Tibial nerve (tissue), 4 donors: Measurements from ENCODE around the gene OTUD6A.

ENCODE experiments used
- EP300 ChIP-seq, 2 donors: sonication (generic); formaldehyde crosslinking; IDR thresholded peaks; one replicate each; pipeline ENCODE4 v1.6.1; 2017; ENCODE audit warnings: antibody characterized with exemption in 2 of 2, mild to moderate bottlenecking in 1 of 2
- POLR2A ChIP-seq, 2 donors: fragments of 450-650 bp; IDR thresholded peaks; one replicate each; pipeline ENCODE4 v1.6.1; 2017; ENCODE audit warnings: antibody characterized with exemption in 2 of 2, mild to moderate bottlenecking in 2 of 2, moderate library complexity in 2 of 2
- TF ChIP-seq, protein P1 (sequence below), 5 experiments: fragments of 200-600 bp in 3 of 5; fragments of 450-650 bp in 2 of 5; sonication (generic) in 3 of 5; IDR thresholded peaks; one replicate each; pipeline ENCODE4 v1.5.1; 2016 to 2019; ENCODE audit warnings: antibody characterized with exemption in 5 of 5, mild to moderate bottlenecking in 3 of 5, moderate library complexity in 2 of 5

- TF ChIP-seq, protein P1, sequence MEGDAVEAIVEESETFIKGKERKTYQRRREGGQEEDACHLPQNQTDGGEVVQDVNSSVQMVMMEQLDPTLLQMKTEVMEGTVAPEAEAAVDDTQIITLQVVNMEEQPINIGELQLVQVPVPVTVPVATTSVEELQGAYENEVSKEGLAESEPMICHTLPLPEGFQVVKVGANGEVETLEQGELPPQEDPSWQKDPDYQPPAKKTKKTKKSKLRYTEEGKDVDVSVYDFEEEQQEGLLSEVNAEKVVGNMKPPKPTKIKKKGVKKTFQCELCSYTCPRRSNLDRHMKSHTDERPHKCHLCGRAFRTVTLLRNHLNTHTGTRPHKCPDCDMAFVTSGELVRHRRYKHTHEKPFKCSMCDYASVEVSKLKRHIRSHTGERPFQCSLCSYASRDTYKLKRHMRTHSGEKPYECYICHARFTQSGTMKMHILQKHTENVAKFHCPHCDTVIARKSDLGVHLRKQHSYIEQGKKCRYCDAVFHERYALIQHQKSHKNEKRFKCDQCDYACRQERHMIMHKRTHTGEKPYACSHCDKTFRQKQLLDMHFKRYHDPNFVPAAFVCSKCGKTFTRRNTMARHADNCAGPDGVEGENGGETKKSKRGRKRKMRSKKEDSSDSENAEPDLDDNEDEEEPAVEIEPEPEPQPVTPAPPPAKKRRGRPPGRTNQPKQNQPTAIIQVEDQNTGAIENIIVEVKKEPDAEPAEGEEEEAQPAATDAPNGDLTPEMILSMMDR (IDR thresholded peaks at IDR 0.05), result peak; percentile 43 to 67 (median 56)
- TF ChIP-seq EP300 (IDR thresholded peaks at IDR 0.05), result no peak
- no peak for TF ChIP-seq POLR2A (IDR thresholded peaks at IDR 0.05)
Measured at GRCh38 chrX:70030301-70030767, 31.9 kb upstream of the OTUD6A start.
